B cell (primary cell): ENCODE data around the gene RGS19. TPM values are rescaled to one million over a fixed set of nuclear protein-coding genes. Genes with fewer than 3 reads are reported as not detected.

Experiments
- ATAC-seq: fragments of 200-7000 bp; cut with Tn5 transposase; one replicate; pipeline ENCODE4 v1.10.0; 2021; ENCODE audit warnings: low read depth, mild to moderate bottlenecking, moderate number of reproducible peaks, moderate library complexity
- CTCF ChIA-PET: fragments of 350-600 bp; sonication (Branson Sonifier 250); formaldehyde crosslinking; loops from one replicate; lab custom pipeline; 2021; ENCODE audit warnings: antibody characterized with exemption, inconsistent platforms; lab: Charles Lee
- POLR2A ChIA-PET: fragments of 350-600 bp; sonication (Branson Sonifier 250); formaldehyde crosslinking; loops from one replicate; lab custom pipeline; 2021; ENCODE audit warnings: antibody characterized with exemption; lab: Charles Lee
- DNase-seq: peaks from one replicate; pipeline ENCODE4 v3.0.0; 2013
- H2AFZ ChIP-seq: 2 replicates; pipeline ENCODE4 v1.6.1; 2012; ENCODE audit warnings: mild to moderate bottlenecking, low read depth, low read length; ENCODE audit not compliant: insufficient read depth, poor library complexity, severe bottlenecking
- H3K27ac ChIP-seq, 2 donors: 1 replicate in 1 of 2; 2 replicates in 1 of 2; pipeline ENCODE4 v1.5.1; 2012 to 2013; ENCODE audit warnings: low read length in 2 of 2, mild to moderate bottlenecking in 2 of 2, moderate library complexity in 1 of 2
- H3K27me3 ChIP-seq, 4 experiments: fragments of 200-600 bp in 1 of 4; sonication (generic) in 1 of 4; replicated peaks in 1 of 4; 1 replicate in 2 of 4; 2 replicates in 2 of 4; pipeline versions ENCODE4 v1.6.1 to v1.7.0; 2013 to 2016; ENCODE audit warnings: low read length in 3 of 4, mild to moderate bottlenecking in 2 of 4, mixed read lengths in 1 of 4, moderate library complexity in 1 of 4; ENCODE audit not compliant: insufficient read depth in 4 of 4, control insufficient read depth in 3 of 4; ENCODE audit errors: control extremely low read depth in 1 of 4
- H3K36me3 ChIP-seq, 2 experiments: replicated peaks in 1 of 2; 1 replicate in 1 of 2; 2 replicates in 1 of 2; pipeline versions ENCODE4 v1.6.1 to v1.7.1; 2013; ENCODE audit warnings: low read length in 1 of 2; ENCODE audit not compliant: insufficient read depth in 2 of 2, control insufficient read depth in 1 of 2; ENCODE audit errors: control extremely low read depth in 1 of 2, extremely low read depth in 1 of 2
- H3K4me1 ChIP-seq, 2 donors: fragments of 200-600 bp in 1 of 2; sonication (generic) in 1 of 2; 1 replicate in 1 of 2; 2 replicates in 1 of 2; pipeline versions ENCODE4 v1.5.1 to v1.6.1; 2013 to 2017; ENCODE audit warnings: low read length in 2 of 2; ENCODE audit not compliant: control insufficient read depth in 2 of 2, insufficient read depth in 2 of 2
- H3K4me2 ChIP-seq: replicated peaks from 2 replicates; pipeline ENCODE3; 2012; ENCODE audit warnings: mild to moderate bottlenecking, low read depth, low read length; ENCODE audit not compliant: poor library complexity, severe bottlenecking
- H3K4me3 ChIP-seq, 5 experiments: fragments of 200-600 bp in 1 of 5; sonication (generic) in 1 of 5; 1 replicate in 3 of 5; 2 replicates in 2 of 5; pipeline versions ENCODE4 v1.5.1 to v1.7.0; 2011 to 2016; ENCODE audit warnings: low read length in 4 of 5, mild to moderate bottlenecking in 4 of 5, low read depth in 2 of 5, control low read depth in 1 of 5, moderate library complexity in 1 of 5; ENCODE audit not compliant: insufficient read depth in 1 of 5; ENCODE audit errors: control extremely low read depth in 1 of 5, extremely low read depth in 1 of 5
- H3K79me2 ChIP-seq: fragments of 200-600 bp; sonication (generic); one replicate; pipeline ENCODE4 v1.6.0; 2016; ENCODE audit warnings: low read length; ENCODE audit not compliant: control insufficient read depth, insufficient read depth
- H3K9ac ChIP-seq: fragments of 200-600 bp; sonication (generic); 2 replicates; pipeline ENCODE4 v1.6.1; 2017; ENCODE audit warnings: mild to moderate bottlenecking, low read length, moderate library complexity
- H3K9me3 ChIP-seq, 3 donors: one replicate each; pipeline versions ENCODE4 v1.6.1 to v1.7.1; 2013; ENCODE audit warnings: low read length in 2 of 3; ENCODE audit not compliant: control insufficient read depth in 2 of 3, insufficient read depth in 1 of 3; ENCODE audit errors: control extremely low read depth in 1 of 3
- H4K20me1 ChIP-seq: 2 replicates; pipeline ENCODE4 v1.6.0; 2012; ENCODE audit warnings: mild to moderate bottlenecking, low read length; ENCODE audit not compliant: insufficient read depth, control insufficient read depth, poor library complexity, severe bottlenecking
- H3K27ac Mint-ChIP-seq: one replicate; pipeline ENCODE4 v1.8.0; 2021; ENCODE audit warnings: mixed read lengths
- H3K27me3 Mint-ChIP-seq: one replicate; pipeline ENCODE4 v1.8.0; 2021; ENCODE audit warnings: mixed read lengths
- H3K4me1 Mint-ChIP-seq: one replicate; pipeline ENCODE4 v1.8.0; 2021; ENCODE audit warnings: mixed read lengths
- H3K4me3 Mint-ChIP-seq: one replicate; pipeline ENCODE4 v1.8.0; 2021; ENCODE audit warnings: mixed read lengths
- H3K9me3 Mint-ChIP-seq: one replicate; pipeline ENCODE4 v1.8.0; 2022; ENCODE audit warnings: mixed read lengths; ENCODE audit not compliant: insufficient read depth
- EZH2 ChIP-seq: IDR thresholded peaks from 2 replicates; pipeline ENCODE4 v1.6.1; 2012; ENCODE audit warnings: borderline replicate concordance, low read depth, mild to moderate bottlenecking, moderate library complexity, low read length; ENCODE audit not compliant: insufficient read depth, poor library complexity, severe bottlenecking
- WGBS: methylation state at CpG from one replicate; pipeline ENCODE4 v1.1.5; 2013; ENCODE audit warnings: missing lambda C conversion rate; ENCODE audit not compliant: insufficient coverage; 5-methylcytosine and 5-hydroxymethylcytosine counted together
- intact Hi-C: fragments of 100-400 bp; cut with micrococcal nuclease; formaldehyde crosslinking; loops from one replicate; pipeline ENCODE4 v1.10.0; 2022
- polyA plus RNA-seq: library from polyadenylated mRNA; depleted of rRNA; stranded (reverse); fragments of >200 nt; gene quantifications from 2 replicates; pipeline ENCODE4 v1.2.3, GENCODE V29; 2012
- total RNA-seq, 2 donors: library from RNA; stranded (reverse); fragments of 120-200 nt in 1 of 2; gene quantifications; 1 replicate in 1 of 2; 2 replicates in 1 of 2; pipeline versions ENCODE4 v1.2.3 to v1.2.4, GENCODE V29; 2013 to 2022
- TF ChIP-seq, protein P1 (sequence below): fragments of 200-600 bp; IDR thresholded peaks from one replicate; pipeline ENCODE4 v1.8.0; 2022; ENCODE audit warnings: antibody characterized with exemption, mild to moderate bottlenecking

RGS19 gene
- total and polyA plus RNA-seq, 2 donors (not counting 1 experiment from before 2014, with no cell fraction given): 69.4 to 203 TPM

DNA sequence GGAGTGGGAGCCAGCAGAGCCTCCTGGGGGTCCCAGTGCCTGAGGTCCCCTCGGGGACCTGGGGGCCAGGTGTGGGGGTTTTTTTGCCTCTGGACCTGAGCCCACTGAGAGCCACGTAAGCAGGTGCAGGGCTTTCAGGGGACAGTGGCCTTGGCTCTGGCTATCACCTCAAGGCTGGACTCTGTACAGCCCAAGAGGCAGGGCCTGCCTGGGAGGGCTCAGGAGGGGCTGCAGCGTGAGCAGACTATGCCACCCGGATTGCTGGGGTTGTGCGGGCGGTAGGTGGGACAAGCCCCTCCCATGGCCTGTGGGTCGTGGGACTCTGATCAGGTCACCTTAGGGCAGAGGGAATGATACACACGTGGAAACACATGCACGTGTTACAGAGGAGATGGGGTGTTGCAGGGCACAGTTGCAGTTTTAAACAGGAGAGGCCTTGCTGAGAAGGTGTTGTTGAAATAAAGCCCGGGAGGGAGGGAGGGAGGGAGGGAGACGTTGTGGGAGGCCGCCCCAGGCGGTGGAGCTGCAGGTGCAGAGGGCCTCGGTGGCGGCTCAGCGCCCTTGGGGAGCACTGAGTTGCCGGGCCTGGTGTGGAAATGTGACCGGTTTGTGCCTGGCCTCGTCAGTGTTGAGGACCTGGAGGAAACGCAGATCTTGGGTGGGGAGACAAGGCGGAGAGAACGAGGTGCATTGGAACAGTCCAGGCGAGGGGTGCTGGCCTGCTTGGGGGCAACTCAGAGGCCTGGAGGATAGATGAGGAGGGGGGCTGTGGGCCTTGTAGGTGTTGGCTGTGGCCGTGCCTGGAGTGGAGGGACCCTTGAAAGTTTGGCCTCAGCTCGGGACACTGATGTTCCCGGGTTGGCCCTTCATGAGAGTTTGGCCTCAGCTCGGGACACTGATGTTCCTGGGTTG lies 14.0 kb downstream of the RGS19 start:
- ATAC-seq (peak; percentile 12), DNase-seq (peak; percentile 60)
- Mint-ChIP-seq H3K4me1 (peaks cover 53% of the 10 kb centered on the region), H3K27ac (peak overlapping the region; percentile 95), H3K4me3 (peak overlapping the region; percentile 88), H3K9me3 (no peaks in the 10 kb centered on the region), H3K27me3 (no peaks in the 10 kb centered on the region)
- H3K27ac ChIP-seq: peak overlapping the region; percentile 40 to 55
- H3K36me3 ChIP-seq: no peaks in the 10 kb centered on the region
- ChIA-PET POLR2A (interaction anchor here (0.8 to 4.2 kb wide), 3 partner anchors 13 to 85 kb away, joined by 3 to 55 read pairs (median 4); partner anchors contain the start of genes OPRL1, PRPF6, RGS19 and SAMD10), CTCF (interaction anchor here (0.7 to 3.2 kb wide), 10 partner anchors 8 to 155 kb away, joined by 3 to 14 read pairs (median 4); partner anchors contain the start of genes LKAAEAR1, NPBWR2, OPRL1 and RGS19)
- no peaks in the 10 kb centered on the region for H3K27me3 ChIP-seq
- H4K20me1 ChIP-seq: peaks cover 15% of the 10 kb centered on the region
- no peak overlapping the region for H3K4me3 ChIP-seq
- H3K4me2 ChIP-seq: peak overlapping the region; percentile 98
- peaks cover 56 to 78% of the 10 kb centered on the region in 2 donors for H3K4me1 ChIP-seq
- no peak overlapping the region for H2AFZ ChIP-seq
- no peaks in the 10 kb centered on the region for H3K9me3 ChIP-seq
- H3K79me2 ChIP-seq: peaks cover 27% of the 10 kb centered on the region
- 24% methylated on average over 27 of the region's 27 CpGs for WGBS
- intact Hi-C loops: no loop called here
- H3K9ac ChIP-seq: no peak overlapping the region
- TF ChIP-seq, protein P1, sequence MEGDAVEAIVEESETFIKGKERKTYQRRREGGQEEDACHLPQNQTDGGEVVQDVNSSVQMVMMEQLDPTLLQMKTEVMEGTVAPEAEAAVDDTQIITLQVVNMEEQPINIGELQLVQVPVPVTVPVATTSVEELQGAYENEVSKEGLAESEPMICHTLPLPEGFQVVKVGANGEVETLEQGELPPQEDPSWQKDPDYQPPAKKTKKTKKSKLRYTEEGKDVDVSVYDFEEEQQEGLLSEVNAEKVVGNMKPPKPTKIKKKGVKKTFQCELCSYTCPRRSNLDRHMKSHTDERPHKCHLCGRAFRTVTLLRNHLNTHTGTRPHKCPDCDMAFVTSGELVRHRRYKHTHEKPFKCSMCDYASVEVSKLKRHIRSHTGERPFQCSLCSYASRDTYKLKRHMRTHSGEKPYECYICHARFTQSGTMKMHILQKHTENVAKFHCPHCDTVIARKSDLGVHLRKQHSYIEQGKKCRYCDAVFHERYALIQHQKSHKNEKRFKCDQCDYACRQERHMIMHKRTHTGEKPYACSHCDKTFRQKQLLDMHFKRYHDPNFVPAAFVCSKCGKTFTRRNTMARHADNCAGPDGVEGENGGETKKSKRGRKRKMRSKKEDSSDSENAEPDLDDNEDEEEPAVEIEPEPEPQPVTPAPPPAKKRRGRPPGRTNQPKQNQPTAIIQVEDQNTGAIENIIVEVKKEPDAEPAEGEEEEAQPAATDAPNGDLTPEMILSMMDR: no peak
- no peak for TF ChIP-seq EZH2
